ENCODE measurements around the gene NPPC. TPM values are rescaled to one million over a fixed set of nuclear protein-coding genes. Genes with fewer than 3 reads are reported as not detected.

The NPPC gene
- polyA plus RNA-seq, 3 donors, result not detected

- Histone ChIP-seq H3K36me3 (replicated peaks in 1 of 2; ENCODE audit: control insufficient read depth in 1 of 2, insufficient read depth in 2 of 2, low read length in 2 of 2) (no peaks in the 10 kb centered on the region), H3K4me2 (replicated peaks; ENCODE audit: extremely low read depth, low read length, poor library complexity, severe bottlenecking) (no peak overlapping the region), H3K9ac (ENCODE audit: insufficient read depth, low read length, poor library complexity, severe bottlenecking) (no peak overlapping the region), H3K4me3 (replicated peaks in 1 of 3; ENCODE audit: low read depth in 2 of 3, low read length in 3 of 3) (no peak overlapping the region), H3K79me2 (ENCODE audit: insufficient read depth, low read length) (no peaks in the 10 kb centered on the region), H3K9me3 (replicated peaks in 1 of 2; ENCODE audit: control insufficient read depth in 1 of 2, insufficient read depth in 1 of 2, low read length in 2 of 2) (no peaks in the 10 kb centered on the region), H4K20me1 (ENCODE audit: insufficient read depth, low read length) (no peaks in the 10 kb centered on the region), H2AFZ (ENCODE audit: insufficient read depth, low read depth, low read length, poor library complexity, severe bottlenecking) (no peak overlapping the region), H3K27ac (ENCODE audit: low read depth in 1 of 2, low read length in 2 of 2) (no peak overlapping the region), H3K4me1 (ENCODE audit: control insufficient read depth in 1 of 2, insufficient read depth in 2 of 2, low read length in 2 of 2) (no peaks in the 10 kb centered on the region), H3K27me3 (ENCODE audit: control insufficient read depth in 2 of 2, insufficient read depth in 2 of 2, low read length in 2 of 2) (peaks cover 0 to 10% of the 10 kb centered on the region in 2 donors)
- no peak for TF ChIP-seq CTCF (IDR thresholded peaks at IDR 0.05)
- no peak for DNase-seq
- Mint-ChIP-seq H3K9me3 (peaks cover 0 to 1% (median 0%) of the 10 kb centered on the region in 7 donors), H3K27me3 (ENCODE audit: low read depth in 3 of 3) (peaks cover 10 to 22% (median 19%) of the 10 kb centered on the region in 3 donors), H3K36me3 (no peaks in the 10 kb centered on the region), H3K27ac (peak overlapping the region in 2 of 7 donors; percentile 21 to 75), H3K4me1 (no peaks in the 10 kb centered on the region), H3K4me3 (no peak overlapping the region)
- WGBS (ENCODE audit: insufficient coverage), result 99% methylated on average over 20 of the region's 21 CpGs
- intact Hi-C loops (cut with micrococcal nuclease), result no loop called here
Measured at GRCh38 chr2:231918501-231919330, 7.5 kb downstream of the NPPC start.

- H3K27ac Mint-ChIP-seq, result no peak overlapping the region
- intact Hi-C loops (cut with micrococcal nuclease), result no loop called here
- no peak overlapping the region for H3K27ac ChIP-seq (ENCODE audit: low read depth in 1 of 2, low read length in 2 of 2)
- DNase-seq, result no peak
- no peak for TF ChIP-seq CTCF (IDR thresholded peaks at IDR 0.05)
- H4K20me1 ChIP-seq (ENCODE audit: insufficient read depth, low read length), result no peaks in the 10 kb centered on the region
- no peaks in the 10 kb centered on the region for H3K9me3 ChIP-seq (replicated peaks in 1 of 2; ENCODE audit: control insufficient read depth in 1 of 2, insufficient read depth in 1 of 2, low read length in 2 of 2)
- H3K4me3 ChIP-seq (replicated peaks in 1 of 3; ENCODE audit: low read depth in 2 of 3, low read length in 3 of 3), result no peak overlapping the region
- H3K27me3 ChIP-seq (ENCODE audit: control insufficient read depth in 2 of 2, insufficient read depth in 2 of 2, low read length in 2 of 2), result peaks cover 0 to 4% of the 10 kb centered on the region in 2 donors
- no peaks in the 10 kb centered on the region for H3K79me2 ChIP-seq (ENCODE audit: insufficient read depth, low read length)
- no peak overlapping the region for H3K4me3 Mint-ChIP-seq
- no peaks in the 10 kb centered on the region for H3K36me3 Mint-ChIP-seq
- peaks cover 0 to 1% (median 0%) of the 10 kb centered on the region in 7 donors for H3K9me3 Mint-ChIP-seq
- 100% methylated on average over 3 of the region's 10 CpGs for WGBS (ENCODE audit: insufficient coverage)
- H2AFZ ChIP-seq (ENCODE audit: insufficient read depth, low read depth, low read length, poor library complexity, severe bottlenecking), result no peak overlapping the region
- no peak overlapping the region for H3K4me2 ChIP-seq (replicated peaks; ENCODE audit: extremely low read depth, low read length, poor library complexity, severe bottlenecking)
- no peak overlapping the region for H3K9ac ChIP-seq (ENCODE audit: insufficient read depth, low read length, poor library complexity, severe bottlenecking)
- H3K4me1 ChIP-seq (ENCODE audit: control insufficient read depth in 1 of 2, insufficient read depth in 2 of 2, low read length in 2 of 2), result no peaks in the 10 kb centered on the region
- no peaks in the 10 kb centered on the region for H3K4me1 Mint-ChIP-seq
- no peaks in the 10 kb centered on the region for H3K36me3 ChIP-seq (replicated peaks in 1 of 2; ENCODE audit: control insufficient read depth in 1 of 2, insufficient read depth in 2 of 2, low read length in 2 of 2)
- peaks cover 4 to 14% (median 12%) of the 10 kb centered on the region in 3 donors for H3K27me3 Mint-ChIP-seq (ENCODE audit: low read depth in 3 of 3)
Measured at GRCh38 chr2:231917280-231918066, 8.7 kb downstream of the NPPC start.

All from CD14-positive monocyte (primary cell).